HEK293 (cell line): Measurements from ENCODE around the gene NMNAT3.

Experiments
- CTCF ChIA-PET: fragments of 350-600 bp; formaldehyde crosslinking; extraction: SDS; loops from one replicate; lab custom pipeline; 2021; ENCODE audit warnings: antibody characterized with exemption; lab: Yijun Ruan, JAX
- POLR2A ChIA-PET: fragments of 300-600 bp; formaldehyde crosslinking; extraction: SDS; loops from one replicate; lab custom pipeline; 2020; ENCODE audit warnings: antibody characterized with exemption, inconsistent platforms; lab: Yijun Ruan, JAX
- H3K27ac ChIP-seq: fragments of 200-500 bp; sonication (Bioruptor generic); 2 replicates; pipeline ENCODE4 v1.5.1; 2014; ENCODE audit warnings: low read depth, low read length, control low read depth, inconsistent platforms; ENCODE audit errors: extremely low read depth
- H3K36me3 ChIP-seq, 2 experiments: fragments of 200-500 bp in 1 of 2; sonication (Bioruptor generic) in 1 of 2; 1 replicate in 1 of 2; 2 replicates in 1 of 2; pipeline ENCODE4 v1.5.1; 2014 to 2017; ENCODE audit warnings: inconsistent platforms in 2 of 2, low read length in 2 of 2; ENCODE audit not compliant: control insufficient read depth in 2 of 2, insufficient read depth in 1 of 2
- H3K4me1 ChIP-seq: fragments of 200-500 bp; sonication (Bioruptor generic); 2 replicates; pipeline ENCODE4 v1.5.1; 2014; ENCODE audit warnings: mild to moderate bottlenecking, low read length, inconsistent platforms; ENCODE audit not compliant: control insufficient read depth, insufficient read depth
- H3K4me3 ChIP-seq: 2 replicates; pipeline ENCODE4 v1.5.1; 2011; ENCODE audit warnings: low read depth, mild to moderate bottlenecking, control low read depth, low read length, moderate library complexity
- H3K9me3 ChIP-seq: fragments of 200-500 bp; sonication (Bioruptor generic); 2 replicates; pipeline ENCODE4 v1.5.1; 2014; ENCODE audit warnings: low read depth, low read length, inconsistent platforms; ENCODE audit not compliant: control insufficient read depth, insufficient read depth
- MZF1 ChIP-seq: fragments of 450-650 bp; formaldehyde crosslinking; IDR thresholded peaks from 2 replicates; pipeline ENCODE4 v1.5.1; 2017; ENCODE audit warnings: missing biosample characterization, missing genetic modification characterization, borderline replicate concordance
- SP3 ChIP-seq: fragments of 450-650 bp; formaldehyde crosslinking; IDR thresholded peaks from 2 replicates; pipeline ENCODE4 v1.5.1; 2016; ENCODE audit warnings: missing biosample characterization, missing genetic modification characterization
- ZBTB21 ChIP-seq: fragments of 450-650 bp; formaldehyde crosslinking; IDR thresholded peaks from 2 replicates; pipeline ENCODE4 v1.5.1; 2017; ENCODE audit warnings: missing biosample characterization, missing genetic modification characterization
- ZFP37 ChIP-seq: fragments of 450-650 bp; formaldehyde crosslinking; IDR thresholded peaks from 2 replicates; pipeline ENCODE4 v1.5.1; 2016; ENCODE audit warnings: missing biosample characterization, missing genetic modification characterization
- ZNF132 ChIP-seq: fragments of 450-650 bp; formaldehyde crosslinking; IDR thresholded peaks from 2 replicates; pipeline ENCODE4 v1.5.1; 2017; ENCODE audit warnings: missing biosample characterization, missing genetic modification characterization, borderline replicate concordance
- ZNF140 ChIP-seq: fragments of 450-650 bp; formaldehyde crosslinking; IDR thresholded peaks from 2 replicates; pipeline ENCODE4 v1.5.1; 2016; ENCODE audit warnings: missing biosample characterization, missing genetic modification characterization
- ZNF211 ChIP-seq: fragments of 450-650 bp; formaldehyde crosslinking; IDR thresholded peaks from 2 replicates; pipeline ENCODE4 v1.5.1; 2016; ENCODE audit warnings: low read depth, missing biosample characterization, missing genetic modification characterization
- ZNF23 ChIP-seq: fragments of 450-650 bp; formaldehyde crosslinking; IDR thresholded peaks from 2 replicates; pipeline ENCODE4 v1.5.1; 2016; ENCODE audit warnings: missing biosample characterization, missing genetic modification characterization, borderline replicate concordance
- ZNF280C ChIP-seq: fragments of 450-650 bp; formaldehyde crosslinking; IDR thresholded peaks from 2 replicates; pipeline ENCODE4 v1.5.1; 2016; ENCODE audit warnings: missing biosample characterization, missing genetic modification characterization
- ZNF366 ChIP-seq: fragments of 450-650 bp; formaldehyde crosslinking; conservative IDR thresholded peaks from 2 replicates; pipeline ENCODE4 v1.5.1; 2016; ENCODE audit warnings: missing biosample characterization, missing genetic modification characterization
- ZNF549 ChIP-seq: fragments of 450-650 bp; IDR thresholded peaks from 2 replicates; pipeline ENCODE4 v1.5.1; 2018; ENCODE audit warnings: missing biosample characterization, missing genetic modification characterization, mild to moderate bottlenecking, inconsistent platforms, moderate library complexity
- ZNF621 ChIP-seq: fragments of 450-650 bp; formaldehyde crosslinking; IDR thresholded peaks from 2 replicates; pipeline ENCODE4 v1.5.1; 2017; ENCODE audit warnings: missing biosample characterization, missing genetic modification characterization
- TF ChIP-seq, protein P1 (sequence below): fragments of 450-650 bp; formaldehyde crosslinking; optimal IDR thresholded peaks from 2 replicates; pipeline ENCODE3; 2016; ENCODE audit warnings: missing biosample characterization, mild to moderate bottlenecking, missing genetic modification characterization
- TF ChIP-seq, protein P2 (sequence below): fragments of 450-650 bp; formaldehyde crosslinking; conservative IDR thresholded peaks from 2 replicates; pipeline ENCODE4 v1.5.1; 2016; ENCODE audit warnings: low read depth, missing biosample characterization, missing genetic modification characterization
- TF ChIP-seq, protein P3 (sequence below): fragments of 450-650 bp; formaldehyde crosslinking; IDR thresholded peaks from 2 replicates; pipeline ENCODE4 v1.5.1; 2016; ENCODE audit warnings: missing biosample characterization, missing genetic modification characterization

The NMNAT3 gene

DNA sequence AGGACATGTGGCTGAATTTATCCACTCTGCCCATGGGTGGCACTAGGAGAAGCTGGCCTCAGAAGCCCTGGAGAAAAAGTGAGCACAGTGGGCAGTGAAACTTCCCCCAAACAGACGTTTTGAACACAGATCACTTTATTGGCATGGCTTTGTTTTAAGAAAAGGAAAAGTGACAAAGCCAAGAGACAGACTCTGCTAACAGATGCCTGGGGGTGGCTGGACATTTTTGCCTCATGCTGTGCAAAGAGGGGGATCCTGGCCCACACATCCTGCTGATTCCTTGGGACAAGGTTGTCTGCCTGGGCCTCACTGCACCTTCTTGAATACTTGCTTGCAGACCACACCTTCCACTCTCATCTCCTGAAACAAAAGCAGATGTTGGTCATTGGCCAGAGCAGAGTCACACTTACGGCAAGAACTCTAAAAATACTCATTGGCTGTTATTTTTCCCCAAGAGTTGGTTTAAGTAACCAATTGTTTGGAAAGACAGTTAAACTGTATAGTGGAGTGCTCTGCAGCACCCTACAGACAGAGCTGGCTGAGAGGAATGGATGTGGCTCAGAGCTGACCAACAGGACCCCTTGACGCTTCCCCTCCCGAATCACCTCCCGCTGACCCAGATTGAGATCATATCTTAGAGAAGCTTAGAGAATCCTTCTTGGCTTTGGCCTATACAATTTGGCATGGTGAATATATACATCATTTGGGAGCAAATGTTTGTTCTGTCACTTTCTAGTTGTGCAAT is 160.3 kb downstream of the NMNAT3 start (continued):
- TF ChIP-seq, protein P1, sequence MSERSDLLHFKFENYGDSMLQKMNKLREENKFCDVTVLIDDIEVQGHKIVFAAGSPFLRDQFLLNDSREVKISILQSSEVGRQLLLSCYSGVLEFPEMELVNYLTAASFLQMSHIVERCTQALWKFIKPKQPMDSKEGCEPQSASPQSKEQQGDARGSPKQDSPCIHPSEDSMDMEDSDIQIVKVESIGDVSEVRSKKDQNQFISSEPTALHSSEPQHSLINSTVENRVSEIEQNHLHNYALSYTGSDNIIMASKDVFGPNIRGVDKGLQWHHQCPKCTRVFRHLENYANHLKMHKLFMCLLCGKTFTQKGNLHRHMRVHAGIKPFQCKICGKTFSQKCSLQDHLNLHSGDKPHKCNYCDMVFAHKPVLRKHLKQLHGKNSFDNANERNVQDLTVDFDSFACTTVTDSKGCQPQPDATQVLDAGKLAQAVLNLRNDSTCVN (tag by site-specific recombination), result no peak
- TF ChIP-seq ZNF211 (tag by site-specific recombination) (no peak), ZBTB21 (no peak), ZNF366 (tag by site-specific recombination) (no peak)
- TF ChIP-seq, protein P2, sequence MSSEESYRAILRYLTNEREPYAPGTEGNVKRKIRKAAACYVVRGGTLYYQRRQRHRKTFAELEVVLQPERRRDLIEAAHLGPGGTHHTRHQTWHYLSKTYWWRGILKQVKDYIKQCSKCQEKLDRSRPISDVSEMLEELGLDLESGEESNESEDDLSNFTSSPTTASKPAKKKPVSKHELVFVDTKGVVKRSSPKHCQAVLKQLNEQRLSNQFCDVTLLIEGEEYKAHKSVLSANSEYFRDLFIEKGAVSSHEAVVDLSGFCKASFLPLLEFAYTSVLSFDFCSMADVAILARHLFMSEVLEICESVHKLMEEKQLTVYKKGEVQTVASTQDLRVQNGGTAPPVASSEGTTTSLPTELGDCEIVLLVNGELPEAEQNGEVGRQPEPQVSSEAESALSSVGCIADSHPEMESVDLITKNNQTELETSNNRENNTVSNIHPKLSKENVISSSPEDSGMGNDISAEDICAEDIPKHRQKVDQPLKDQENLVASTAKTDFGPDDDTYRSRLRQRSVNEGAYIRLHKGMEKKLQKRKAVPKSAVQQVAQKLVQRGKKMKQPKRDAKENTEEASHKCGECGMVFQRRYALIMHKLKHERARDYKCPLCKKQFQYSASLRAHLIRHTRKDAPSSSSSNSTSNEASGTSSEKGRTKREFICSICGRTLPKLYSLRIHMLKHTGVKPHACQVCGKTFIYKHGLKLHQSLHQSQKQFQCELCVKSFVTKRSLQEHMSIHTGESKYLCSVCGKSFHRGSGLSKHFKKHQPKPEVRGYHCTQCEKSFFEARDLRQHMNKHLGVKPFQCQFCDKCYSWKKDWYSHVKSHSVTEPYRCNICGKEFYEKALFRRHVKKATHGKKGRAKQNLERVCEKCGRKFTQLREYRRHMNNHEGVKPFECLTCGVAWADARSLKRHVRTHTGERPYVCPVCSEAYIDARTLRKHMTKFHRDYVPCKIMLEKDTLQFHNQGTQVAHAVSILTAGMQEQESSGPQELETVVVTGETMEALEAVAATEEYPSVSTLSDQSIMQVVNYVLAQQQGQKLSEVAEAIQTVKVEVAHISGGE, result no peak
- TF ChIP-seq, protein P3, sequence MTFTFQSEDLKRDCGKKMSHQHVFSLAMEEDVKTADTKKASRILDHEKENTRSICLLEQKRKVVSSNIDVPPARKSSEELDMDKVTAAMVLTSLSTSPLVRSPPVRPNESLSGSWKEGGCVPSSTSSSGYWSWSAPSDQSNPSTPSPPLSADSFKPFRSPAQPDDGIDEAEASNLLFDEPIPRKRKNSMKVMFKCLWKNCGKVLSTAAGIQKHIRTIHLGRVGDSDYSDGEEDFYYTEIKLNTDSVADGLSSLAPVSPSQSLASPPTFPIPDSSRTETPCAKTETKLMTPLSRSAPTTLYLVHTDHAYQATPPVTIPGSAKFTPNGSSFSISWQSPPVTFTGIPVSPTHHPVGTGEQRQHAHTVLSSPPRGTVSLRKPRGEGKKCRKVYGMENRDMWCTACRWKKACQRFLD (tag by site-specific recombination), result no peak

- POLR2A ChIA-PET, result no interaction called here
These were observed 163.0 kb downstream of the NMNAT3 start for GRCh38 chr3:139514741-139515140.

More at GRCh38 chr3:139514741-139515140, 163.0 kb downstream of the NMNAT3 start:
- no peak overlapping the region for H3K4me3 ChIP-seq
- CTCF ChIA-PET, result no interaction called here
- H3K9me3 ChIP-seq, result no peaks in the 10 kb centered on the region
- no peak overlapping the region for H3K27ac ChIP-seq
- H3K36me3 ChIP-seq, result no peaks in the 10 kb centered on the region
- no peak for TF ChIP-seq ZNF132
- no peak for TF ChIP-seq SP3 (tag by site-specific recombination)
- no peak for TF ChIP-seq ZFP37
- no peak for TF ChIP-seq ZNF549 (tag by site-specific recombination)
- no peak for TF ChIP-seq ZNF140 (tag by site-specific recombination)
- no peak for TF ChIP-seq ZNF621 (tag by site-specific recombination)
- TF ChIP-seq MZF1, result no peak
- TF ChIP-seq ZNF23 (tag by site-specific recombination), result no peak
- no peak for TF ChIP-seq ZNF280C
- TF ChIP-seq, all 188 proteins: peak for 0
- no peaks in the 10 kb centered on the region for H3K4me1 ChIP-seq
